HL-60/S4 (cell line): ENCODE results near the gene ENTREP1.
"Not testable (repeated sequence)": the region's sequence is repeated elsewhere in the genome, so short reads cannot be mapped to it uniquely, and the experiment has no call there.

Experiments
- in situ Hi-C: fragments of 300-500 bp; cut with MboI; formaldehyde crosslinking; loops from 2 replicates; pipeline ENCODE4 v1.14.3; 2022; ENCODE audit warnings: low sequenced_read_pairs

The ENTREP1 gene

GRCh38 chr9:69397384-69398214, 72.6 kb downstream of the ENTREP1 start:
- in situ Hi-C loops = no loop called here

GRCh38 chr9:69400470-69400869, 75.5 kb downstream of the ENTREP1 start:
- in situ Hi-C loops = loop anchor here (25.0 kb wide), 1 partner anchor 512 kb away; no protein-coding TSS in a partner anchor

GRCh38 chr9:69409936-69410335, 84.9 kb downstream of the ENTREP1 start:
- in situ Hi-C loops = loop anchor here (25.0 kb wide), 1 partner anchor 502 kb away; no protein-coding TSS in a partner anchor

DNA sequence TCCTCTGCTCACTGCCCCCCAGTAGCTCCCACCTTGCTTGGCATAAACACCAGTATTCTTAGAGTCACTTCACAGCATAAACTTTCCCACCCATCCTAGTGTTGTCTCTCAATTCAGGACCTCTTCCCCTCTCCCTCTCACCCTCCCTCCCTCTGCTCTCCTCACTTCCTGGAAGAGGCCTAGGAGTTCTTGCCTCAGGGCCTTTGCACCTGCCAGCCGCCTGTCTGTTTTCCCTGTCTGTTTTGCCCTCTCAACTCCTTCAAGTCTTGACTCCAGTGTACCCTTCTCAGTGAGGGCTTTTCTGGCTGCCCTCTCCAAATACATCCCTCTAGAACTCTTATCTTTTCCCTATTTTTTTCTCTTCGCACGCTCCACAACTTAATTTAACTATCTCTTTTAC, 86.2 kb downstream of the ENTREP1 start:
- in situ Hi-C loops = loop anchor here (25.0 kb wide), 1 partner anchor 501 kb away; no protein-coding TSS in a partner anchor

GRCh38 chr9:69411931-69412740, 87.1 kb downstream of the ENTREP1 start:
- in situ Hi-C loops = loop anchor here (25.0 kb wide), 1 partner anchor 500 kb away; no protein-coding TSS in a partner anchor

DNA sequence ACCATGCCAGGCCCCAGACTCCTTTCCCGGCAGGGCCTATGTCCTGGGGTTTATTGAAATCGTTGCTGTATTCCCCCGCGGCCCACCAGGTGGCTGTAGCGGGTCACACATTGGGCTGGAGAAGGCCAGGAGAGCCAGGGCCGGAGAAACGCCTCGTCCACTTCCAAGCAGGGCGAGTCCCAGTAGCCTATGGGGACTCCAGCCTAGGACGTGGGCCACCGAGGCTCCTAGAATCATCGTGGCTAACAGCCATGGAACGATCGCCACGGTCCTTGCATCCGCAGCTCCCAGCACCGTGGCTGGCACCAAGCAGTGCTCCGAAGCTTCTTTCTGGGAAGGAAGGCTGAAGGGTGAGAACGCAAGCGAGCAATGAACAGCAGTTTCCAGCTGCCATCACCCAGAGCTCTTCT, 87.7 kb downstream of the ENTREP1 start:
- in situ Hi-C loops = loop anchor here (25.0 kb wide), 1 partner anchor 500 kb away; no protein-coding TSS in a partner anchor

GRCh38 chr9:69420611-69421270, 95.7 kb downstream of the ENTREP1 start:
- in situ Hi-C loops = loop anchor here (25.0 kb wide), 1 partner anchor 492 kb away; no protein-coding TSS in a partner anchor

- in situ Hi-C loops = loop anchor here (25.0 kb wide), 1 partner anchor 490 kb away; no protein-coding TSS in a partner anchor
Observed at GRCh38 chr9:69421908-69422801, 97.1 kb downstream of the ENTREP1 start.

DNA sequence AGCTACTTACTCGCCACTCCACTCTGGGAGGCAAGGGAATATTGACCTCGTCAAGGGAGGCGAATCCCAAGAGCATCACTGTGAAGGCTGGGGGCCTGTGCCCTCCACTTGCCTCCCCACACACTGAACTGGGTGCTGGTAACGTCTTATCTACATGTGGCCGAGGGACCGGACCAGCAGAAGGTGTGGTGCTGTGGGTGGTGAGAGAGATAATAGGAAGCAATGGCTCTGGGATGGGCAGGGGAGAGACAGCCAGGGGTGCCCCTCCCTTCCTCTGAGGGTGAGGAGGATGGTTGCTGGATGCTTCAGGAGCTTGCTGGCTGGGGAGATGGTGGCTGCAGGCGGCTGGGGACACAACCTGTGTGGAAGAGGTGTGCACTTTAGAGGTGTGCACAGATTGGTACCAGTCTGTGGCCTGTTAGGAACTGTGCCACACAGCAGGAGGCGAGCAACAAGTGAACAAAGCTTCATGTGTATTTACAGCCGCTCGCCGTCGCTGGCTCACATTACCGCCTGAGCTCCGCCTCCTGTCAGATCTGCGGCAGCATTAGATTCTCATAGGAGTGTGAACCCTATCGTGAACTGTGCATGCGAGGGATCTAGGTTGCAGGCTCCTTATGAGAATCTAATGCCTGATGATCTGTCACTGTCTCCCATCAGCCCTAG, 100.3 kb downstream of the ENTREP1 start:
- in situ Hi-C loops = no loop called here

DNA sequence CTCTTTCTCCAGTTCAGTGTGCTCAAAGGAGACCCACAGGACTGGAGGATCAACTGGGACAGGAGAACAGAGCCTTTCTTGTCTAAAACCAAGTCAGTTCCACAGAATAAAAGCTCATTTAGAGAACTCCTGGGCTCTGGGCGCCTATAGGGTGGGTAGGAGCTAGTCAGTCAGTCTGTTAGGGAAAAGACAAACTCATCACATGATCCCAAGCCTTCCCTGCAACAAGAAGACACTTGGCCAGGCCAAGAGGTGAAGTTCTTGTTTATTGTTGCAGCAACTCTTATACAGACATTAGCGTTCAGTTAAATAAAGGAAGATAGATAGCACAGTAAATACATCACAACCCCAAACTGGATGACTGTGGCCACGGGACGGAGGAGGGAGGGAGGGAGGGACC, 102.3 kb downstream of the ENTREP1 start:
- in situ Hi-C loops = no loop called here

- in situ Hi-C loops = no loop called here
Observed at GRCh38 chr9:69428017-69428785, 103.2 kb downstream of the ENTREP1 start.

DNA sequence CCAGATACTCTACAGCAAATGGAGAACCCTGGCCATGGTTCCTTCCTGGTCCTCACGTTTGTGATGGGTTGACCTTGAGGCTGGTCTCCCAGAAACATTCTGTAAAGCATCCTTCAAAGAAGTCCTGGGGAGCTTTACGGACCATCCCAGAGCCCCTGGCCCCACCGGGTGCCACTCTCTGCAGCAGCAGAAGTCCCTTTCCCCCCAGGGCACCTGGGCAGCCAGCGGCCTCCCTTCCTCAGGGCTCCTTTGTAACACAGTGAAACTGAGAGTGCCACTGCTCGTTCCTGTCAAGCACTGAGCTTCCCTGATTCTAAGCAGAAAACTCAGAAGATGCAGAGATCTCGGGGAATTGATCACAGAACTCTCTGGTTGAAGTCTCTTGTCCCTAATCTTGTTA, 104.3 kb downstream of the ENTREP1 start:
- in situ Hi-C loops = no loop called here

DNA sequence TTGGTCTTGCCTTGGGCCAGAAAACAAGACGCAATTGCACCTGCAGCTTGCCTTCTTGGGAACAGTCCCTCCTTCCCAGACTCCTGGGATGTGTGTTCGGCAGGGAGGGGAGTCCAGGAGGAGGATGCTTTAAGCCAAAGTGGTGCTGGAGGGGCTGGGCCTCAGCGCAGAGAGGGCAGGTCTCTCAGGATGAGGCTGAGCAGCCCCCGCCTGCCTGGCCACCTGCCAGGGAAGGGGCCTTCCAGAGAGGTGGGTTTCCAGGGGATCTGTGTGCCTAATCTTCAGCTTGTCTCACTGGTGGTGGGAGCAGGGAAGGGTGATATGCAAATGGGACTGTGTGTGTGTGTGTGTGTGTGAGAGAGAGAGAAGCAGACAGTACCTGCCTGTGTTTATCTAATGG, 105.2 kb downstream of the ENTREP1 start:
- in situ Hi-C loops = no loop called here

DNA sequence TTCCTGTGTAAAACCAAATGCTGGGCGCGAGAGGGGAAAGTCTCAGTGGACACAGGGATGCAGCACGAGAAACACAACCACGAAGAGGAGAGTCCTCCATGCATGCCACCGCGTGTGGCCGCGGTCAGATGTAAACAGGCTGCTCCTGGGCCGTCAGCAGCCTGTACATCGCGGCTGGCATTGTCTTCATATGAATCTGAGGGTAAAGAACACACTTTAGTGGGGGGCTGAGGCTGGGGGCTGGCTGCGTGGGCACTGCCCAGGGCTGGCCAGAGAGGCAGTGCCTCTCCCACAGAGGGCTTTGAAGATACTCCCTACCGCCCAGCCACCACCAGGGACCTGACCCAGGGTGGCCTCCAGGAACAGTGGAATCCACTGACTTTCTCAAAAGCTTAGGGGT, 106.2 kb downstream of the ENTREP1 start:
- in situ Hi-C loops = no loop called here

GRCh38 chr9:69431777-69432176, 106.8 kb downstream of the ENTREP1 start:
- in situ Hi-C loops = no loop called here

GRCh38 chr9:69432623-69433022, 107.6 kb downstream of the ENTREP1 start:
- in situ Hi-C loops = no loop called here

GRCh38 chr9:69433392-69433791, 108.4 kb downstream of the ENTREP1 start:
- in situ Hi-C loops = no loop called here

DNA sequence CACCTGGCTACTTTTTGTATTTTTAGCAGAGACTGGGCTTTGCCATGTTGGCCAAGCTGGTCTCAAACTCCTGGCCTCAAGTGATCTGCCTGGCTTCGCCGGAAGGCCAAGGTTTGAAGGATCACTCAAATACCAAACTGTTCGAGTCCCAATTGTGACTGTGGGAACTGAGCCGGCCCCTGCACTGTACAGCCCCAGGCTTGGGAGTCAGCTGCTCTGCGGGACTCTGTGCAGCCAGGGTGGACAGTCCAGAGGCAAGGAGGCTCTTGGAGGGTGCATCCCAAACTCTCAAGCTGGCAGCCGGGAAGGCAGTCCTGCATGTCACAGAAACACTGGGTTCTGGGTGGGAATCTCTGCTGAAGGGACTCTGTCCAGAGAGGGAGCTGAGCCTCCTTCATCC, 109.0 kb downstream of the ENTREP1 start:
- in situ Hi-C loops = no loop called here

DNA sequence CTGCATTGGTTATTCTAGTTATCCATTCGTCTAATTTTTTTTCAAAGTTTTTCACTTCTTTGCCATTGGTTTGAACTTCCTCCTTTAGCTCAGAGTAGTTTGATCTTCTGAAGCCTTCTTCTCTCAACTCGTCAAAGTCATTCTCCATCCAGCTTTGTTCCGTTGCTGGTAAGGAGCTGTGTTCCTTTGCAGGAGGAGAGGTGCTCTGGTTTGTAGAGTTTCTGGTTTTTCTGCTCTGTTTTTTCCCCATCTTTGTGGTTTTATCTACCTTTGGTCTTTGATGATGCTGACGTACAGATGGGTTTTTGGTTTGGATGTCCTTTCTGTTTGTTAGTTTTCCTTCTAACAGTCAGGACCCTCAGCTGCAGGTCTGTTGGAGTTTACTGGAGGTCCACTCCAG, 114.6 kb downstream of the ENTREP1 start:
- in situ Hi-C loops = not testable (repeated sequence)
